Spleen (tissue), 7 donors: ENCODE measurements around the gene RCAN3.

Experiments used
- POLR2A ChIP-seq, 3 donors: fragments of 450-650 bp; IDR thresholded peaks; one replicate each; pipeline ENCODE4 v1.5.1; 2017; ENCODE audit warnings: antibody characterized with exemption in 3 of 3, mild to moderate bottlenecking in 1 of 3
- POLR2AphosphoS5 ChIP-seq, 3 donors: sonication (generic); formaldehyde crosslinking; IDR thresholded peaks; one replicate each; pipeline ENCODE4 v1.5.1; 2017; ENCODE audit warnings: antibody characterized with exemption in 3 of 3
- TF ChIP-seq, protein P1 (sequence below), 11 experiments: fragments of 200-600 bp in 7 of 11; fragments of 450-650 bp in 4 of 11; sonication (generic) in 4 of 11; IDR thresholded peaks in 8 of 11; conservative IDR thresholded peaks in 3 of 11; 1 replicate in 7 of 11; 2 replicates in 4 of 11; pipeline versions ENCODE4 v1.4.0 to v1.8.0; 2016 to 2021; ENCODE audit warnings: antibody characterized with exemption in 11 of 11, inconsistent platforms in 4 of 11, mild to moderate bottlenecking in 1 of 11
- donor health status: DM: no; HTN: no; CAD: no; lungs with moderate emphysema.
- donor health status: DM: no; HTN: no; CAD: no.
- donor health status: DM: no; HTN: no; CAD: no.

DNA sequence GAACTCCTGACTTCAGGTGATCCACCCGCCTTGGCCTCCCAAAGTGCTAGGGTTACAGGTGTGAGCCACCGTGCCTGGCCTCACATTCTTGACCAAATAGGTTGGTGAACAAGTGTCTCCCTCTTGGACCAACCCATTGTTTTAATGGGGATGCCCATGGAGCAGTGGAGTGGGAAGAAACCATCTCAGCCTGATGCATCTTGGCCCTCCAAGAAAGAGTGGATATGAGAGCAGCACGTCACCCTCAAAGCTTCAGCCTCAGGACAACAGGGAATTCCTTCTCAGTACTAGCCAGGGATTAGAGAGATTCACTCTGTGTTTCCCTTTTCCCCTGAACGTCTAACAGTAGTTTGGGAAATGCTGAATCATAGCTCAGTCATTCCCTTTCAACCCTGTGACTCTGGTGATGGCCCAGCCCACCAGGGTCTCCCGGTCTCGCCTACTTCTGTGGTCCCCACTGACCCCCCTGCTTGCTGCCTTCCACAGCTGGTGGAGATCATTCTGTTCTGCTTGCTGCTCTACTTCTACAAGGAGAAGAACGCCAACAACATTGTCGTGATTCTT, 49.6 kb upstream of the RCAN3 start:
- TF ChIP-seq, protein P1, sequence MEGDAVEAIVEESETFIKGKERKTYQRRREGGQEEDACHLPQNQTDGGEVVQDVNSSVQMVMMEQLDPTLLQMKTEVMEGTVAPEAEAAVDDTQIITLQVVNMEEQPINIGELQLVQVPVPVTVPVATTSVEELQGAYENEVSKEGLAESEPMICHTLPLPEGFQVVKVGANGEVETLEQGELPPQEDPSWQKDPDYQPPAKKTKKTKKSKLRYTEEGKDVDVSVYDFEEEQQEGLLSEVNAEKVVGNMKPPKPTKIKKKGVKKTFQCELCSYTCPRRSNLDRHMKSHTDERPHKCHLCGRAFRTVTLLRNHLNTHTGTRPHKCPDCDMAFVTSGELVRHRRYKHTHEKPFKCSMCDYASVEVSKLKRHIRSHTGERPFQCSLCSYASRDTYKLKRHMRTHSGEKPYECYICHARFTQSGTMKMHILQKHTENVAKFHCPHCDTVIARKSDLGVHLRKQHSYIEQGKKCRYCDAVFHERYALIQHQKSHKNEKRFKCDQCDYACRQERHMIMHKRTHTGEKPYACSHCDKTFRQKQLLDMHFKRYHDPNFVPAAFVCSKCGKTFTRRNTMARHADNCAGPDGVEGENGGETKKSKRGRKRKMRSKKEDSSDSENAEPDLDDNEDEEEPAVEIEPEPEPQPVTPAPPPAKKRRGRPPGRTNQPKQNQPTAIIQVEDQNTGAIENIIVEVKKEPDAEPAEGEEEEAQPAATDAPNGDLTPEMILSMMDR (IDR thresholded peaks at IDR 0.05 in 8 of 11, conservative IDR thresholded peaks at IDR 0.05 in 3 of 11): no peak
- TF ChIP-seq POLR2AphosphoS5 (IDR thresholded peaks at IDR 0.05) (no peak), POLR2A (IDR thresholded peaks at IDR 0.05) (no peak)
